Measurements from ENCODE around the gene QRFP.
A peak's percentile ranks its signal among the peaks of the same experiment; 100 is the strongest.
"Not testable (repeated sequence)": the region's sequence is repeated elsewhere in the genome, so short reads cannot be mapped to it uniquely, and the experiment has no call there.

QRFP gene

GRCh38 chr9:130857864-130858738 is 38.5 kb downstream of the QRFP start:
- TF ChIP-seq CTCF (IDR thresholded peaks at IDR 0.05; ENCODE audit: low read depth, low read length): no peak
- H3K4me3 ChIP-seq (replicated peaks in 1 of 2; ENCODE audit: low read depth in 2 of 2, low read length in 2 of 2): no peak overlapping the region
- peak; percentile 93 to 96 for DNase-seq (ENCODE audit: low read depth in 2 of 2)

- DNase-seq (ENCODE audit: low read depth in 2 of 2): no peak
- H3K4me3 ChIP-seq (replicated peaks in 1 of 2; ENCODE audit: low read depth in 2 of 2, low read length in 2 of 2): no peak overlapping the region
- no peak for TF ChIP-seq CTCF (IDR thresholded peaks at IDR 0.05; ENCODE audit: low read depth, low read length)
Measured at GRCh38 chr9:130856474-130856873, 40.1 kb downstream of the QRFP start.

GRCh38 chr9:130854835-130855234 is 41.8 kb downstream of the QRFP start:
- no peak overlapping the region for H3K4me3 ChIP-seq (replicated peaks in 1 of 2; ENCODE audit: low read depth in 2 of 2, low read length in 2 of 2)
- TF ChIP-seq CTCF (IDR thresholded peaks at IDR 0.05; ENCODE audit: low read depth, low read length): no peak
- DNase-seq (ENCODE audit: low read depth in 2 of 2): no peak

GRCh38 chr9:130854092-130854491 is 42.5 kb downstream of the QRFP start:
- DNase-seq (ENCODE audit: low read depth in 2 of 2): no peak
- H3K4me3 ChIP-seq (replicated peaks in 1 of 2; ENCODE audit: low read depth in 2 of 2, low read length in 2 of 2): no peak overlapping the region
- no peak for TF ChIP-seq CTCF (IDR thresholded peaks at IDR 0.05; ENCODE audit: low read depth, low read length)

- H3K4me3 ChIP-seq (replicated peaks in 1 of 2; ENCODE audit: low read depth in 2 of 2, low read length in 2 of 2): no peak overlapping the region
- no peak for DNase-seq (ENCODE audit: low read depth in 2 of 2)
- no peak for TF ChIP-seq CTCF (IDR thresholded peaks at IDR 0.05; ENCODE audit: low read depth, low read length)
Measured at GRCh38 chr9:130852801-130853200, 43.8 kb downstream of the QRFP start.

GRCh38 chr9:130849356-130849755 is 47.3 kb downstream of the QRFP start:
- no peak overlapping the region for H3K4me3 ChIP-seq (replicated peaks in 1 of 2; ENCODE audit: low read depth in 2 of 2, low read length in 2 of 2)
- no peak for TF ChIP-seq CTCF (IDR thresholded peaks at IDR 0.05; ENCODE audit: low read depth, low read length)
- no peak for DNase-seq (ENCODE audit: low read depth in 2 of 2)

- not testable (repeated sequence) for H3K4me3 ChIP-seq (replicated peaks in 1 of 2; ENCODE audit: low read depth in 2 of 2, low read length in 2 of 2); DNase-seq (ENCODE audit: low read depth in 2 of 2)
Measured at GRCh38 chr9:130848514-130848913, 48.1 kb downstream of the QRFP start.
